Left hindlimb (tissue), 1 donor: ENCODE results near the gene PRSS53.
A peak's percentile ranks its signal among the peaks of the same experiment; 100 is the strongest.

ENCODE experiments used
- DNase-seq: peaks from one replicate; pipeline ENCODE4 v3.0.0-alpha.2; 2018

PRSS53 gene

GRCh38 chr16:31093132-31093703 lies 4.5 kb upstream of the PRSS53 start:
- DNase-seq: no peak

GRCh38 chr16:31092330-31092729 lies 3.6 kb upstream of the PRSS53 start:
- DNase-seq: no peak

- no peak for DNase-seq
Measured at GRCh38 chr16:31090540-31090939, 1.8 kb upstream of the PRSS53 start.

- DNase-seq: no peak
Measured at GRCh38 chr16:31089199-31089598, 456 bp upstream of the PRSS53 start.

- no peak for DNase-seq
Measured at GRCh38 chr16:31087971-31088370, 772 bp downstream of the PRSS53 start.

- no peak for DNase-seq
Measured at GRCh38 chr16:31087481-31087880, 1.3 kb downstream of the PRSS53 start.

GRCh38 chr16:31086629-31086906 lies 2.2 kb downstream of the PRSS53 start:
- DNase-seq: no peak

GRCh38 chr16:31085873-31086628 lies 2.7 kb downstream of the PRSS53 start:
- peak; percentile 70 for DNase-seq

GRCh38 chr16:31085411-31085810 lies 3.3 kb downstream of the PRSS53 start:
- no peak for DNase-seq

- peak; percentile 41 for DNase-seq
Measured at GRCh38 chr16:31084584-31085302, 4.0 kb downstream of the PRSS53 start.

- peak; percentile 22 for DNase-seq
Measured at GRCh38 chr16:31083981-31084380, 4.8 kb downstream of the PRSS53 start.

- DNase-seq: no peak
Measured at GRCh38 chr16:31083556-31083955, 5.2 kb downstream of the PRSS53 start.

- no peak for DNase-seq
Measured at GRCh38 chr16:31083081-31083480, 5.7 kb downstream of the PRSS53 start.

- peak; percentile 25 for DNase-seq
Measured at GRCh38 chr16:31082368-31083045, 6.2 kb downstream of the PRSS53 start.

- DNase-seq: no peak
Measured at GRCh38 chr16:31081428-31082351, 7.1 kb downstream of the PRSS53 start.

- no peak for DNase-seq
Measured at GRCh38 chr16:31080756-31081419, 7.9 kb downstream of the PRSS53 start.

- DNase-seq: no peak
Measured at GRCh38 chr16:31080035-31080629, 8.6 kb downstream of the PRSS53 start.

- no peak for DNase-seq
Measured at GRCh38 chr16:31079342-31079944, 9.3 kb downstream of the PRSS53 start.

GRCh38 chr16:31078597-31079341 lies 10.0 kb downstream of the PRSS53 start:
- DNase-seq: no peak
